CMK (cell line): ENCODE measurements around the gene RANBP3.
"Not testable (repeated sequence)": the region's sequence is repeated elsewhere in the genome, so short reads cannot be mapped to it uniquely, and the experiment has no call there.

ENCODE experiments used
- DNase-seq: peaks from one replicate; pipeline ENCODE4 v3.0.0-alpha.2; 2010; ENCODE audit warnings: low read depth

The RANBP3 gene

GRCh38 chr19:5987077-5987818 lies 9.3 kb upstream of the RANBP3 start:
- DNase-seq = no peak

- DNase-seq = not testable (repeated sequence)
Observed at GRCh38 chr19:5985837-5986236, 7.9 kb upstream of the RANBP3 start.

GRCh38 chr19:5985098-5985783 lies 7.3 kb upstream of the RANBP3 start:
- DNase-seq = no peak

GRCh38 chr19:5984600-5984999 lies 6.7 kb upstream of the RANBP3 start:
- no peak for DNase-seq

- no peak for DNase-seq
Observed at GRCh38 chr19:5983367-5983955, 5.5 kb upstream of the RANBP3 start.

GRCh38 chr19:5978606-5979552 lies 939 bp upstream of the RANBP3 start:
- no peak for DNase-seq

- no peak for DNase-seq
Observed at GRCh38 chr19:5977222-5977784, 637 bp downstream of the RANBP3 start.

- DNase-seq = no peak
Observed at GRCh38 chr19:5976768-5977167, 1.2 kb downstream of the RANBP3 start.

GRCh38 chr19:5975388-5975728 lies 2.6 kb downstream of the RANBP3 start:
- no peak for DNase-seq

GRCh38 chr19:5974721-5975387 lies 3.1 kb downstream of the RANBP3 start:
- no peak for DNase-seq

- DNase-seq = no peak
Observed at GRCh38 chr19:5973867-5974635, 3.9 kb downstream of the RANBP3 start.

- no peak for DNase-seq
Observed at GRCh38 chr19:5973376-5973775, 4.6 kb downstream of the RANBP3 start.

- DNase-seq = no peak
Observed at GRCh38 chr19:5972355-5972731, 5.6 kb downstream of the RANBP3 start.

GRCh38 chr19:5971714-5972354 lies 6.1 kb downstream of the RANBP3 start:
- DNase-seq = no peak

- DNase-seq = no peak
Observed at GRCh38 chr19:5969476-5969875, 8.5 kb downstream of the RANBP3 start.

- DNase-seq = no peak
Observed at GRCh38 chr19:5968431-5969373, 9.2 kb downstream of the RANBP3 start.

GRCh38 chr19:5967994-5968430 lies 9.9 kb downstream of the RANBP3 start:
- peak; percentile 61 for DNase-seq

- no peak for DNase-seq
Observed at GRCh38 chr19:5967571-5967970, 10.4 kb downstream of the RANBP3 start.

- no peak for DNase-seq
Observed at GRCh38 chr19:5966941-5967340, 11.0 kb downstream of the RANBP3 start.
